ENCODE measurements around the gene LIPC. TPM values are rescaled to one million over a fixed set of nuclear protein-coding genes. Genes with fewer than 3 reads are reported as not detected.

Gene LIPC
- total and polyA plus RNA-seq, 9 of the 15 experiments (the other 6 are each of a cell fraction or from before 2014, with no cell fraction given), result 0.07 to 0.41 (median 0.11) TPM; not detected in 2

GRCh38 chr15:58568157-58568571 lies 136.4 kb downstream of the LIPC start (continued):
- TF ChIP-seq TRIM25 (IDR thresholded peaks at IDR 0.05; ENCODE audit: borderline replicate concordance), result no peak
- peak; percentile 63 for TF ChIP-seq L3MBTL2 (IDR thresholded peaks at IDR 0.05)
- 0 out of 2 replicates have a peak, but pooled peaks have one; percentile 36 for TF ChIP-seq ETV1 (tag; conservative IDR thresholded peaks at IDR 0.05; ENCODE audit: low read depth)
- no peak for TF ChIP-seq RBBP5 (IDR thresholded peaks at IDR 0.05; ENCODE audit: borderline replicate concordance, insufficient read depth, low read length, poor library complexity, severe bottlenecking)
- TF ChIP-seq FOXJ2 (tag; IDR thresholded peaks at IDR 0.05), result no peak
- 0 out of 2 replicates have a peak, but pooled peaks have one; percentile 27 for TF ChIP-seq SMARCA4 (IDR thresholded peaks at IDR 0.05)
- no peak for TF ChIP-seq PBX2 (CRISPR knock-in tag; IDR thresholded peaks at IDR 0.05; ENCODE audit: low read depth)
- no peak for TF ChIP-seq PBX2 (tag; conservative IDR thresholded peaks at IDR 0.05; ENCODE audit: low read depth)
- TF ChIP-seq ZNF592 (IDR thresholded peaks at IDR 0.05), result peak; percentile 65; the same call in 1 of the 2 replicates
- TF ChIP-seq JUND (IDR thresholded peaks at IDR 0.05; ENCODE audit: borderline replicate concordance, low read depth, low read length), result no peak
- TF ChIP-seq JUND (tag; IDR thresholded peaks at IDR 0.05; ENCODE audit: borderline replicate concordance, low read depth, low read length), result no peak; the same call in 2 of the 3 replicates
- TF ChIP-seq ATF7 (IDR thresholded peaks at IDR 0.05), result peak; percentile 27; the same call in 1 of the 2 replicates
- TF ChIP-seq THRAP3 (IDR thresholded peaks at IDR 0.05; ENCODE audit: borderline replicate concordance), result no peak
- TF ChIP-seq TEAD1 (CRISPR knock-in tag; IDR thresholded peaks at IDR 0.05), result no peak
